WTC11 (cell line): ENCODE measurements around the gene FAM135A. TPM values are rescaled to one million over a fixed set of nuclear protein-coding genes. Genes with fewer than 3 reads are reported as not detected.

Source experiments
- ATAC-seq: fragments of 200-7000 bp; cut with Tn5 transposase; 2 replicates; pipeline ENCODE4 v1.10.0; 2021; ENCODE audit warnings: mild to moderate bottlenecking, moderate library complexity
- CTCF ChIA-PET: fragments of 300-600 bp; sonication (Branson Sonifier 250); formaldehyde crosslinking; loops from one replicate; lab custom pipeline; 2021; ENCODE audit warnings: antibody characterized with exemption; lab: Charles Lee
- POLR2A ChIA-PET: fragments of 350-600 bp; sonication (Branson Sonifier 250); formaldehyde crosslinking; loops from one replicate; lab custom pipeline; 2021; ENCODE audit warnings: antibody characterized with exemption; lab: Charles Lee
- DNase-seq: peaks from one replicate; pipeline ENCODE4 v3.0.0; 2021; ENCODE audit warnings: low spot score
- H3K27ac Mint-ChIP-seq: 2 replicates; pipeline ENCODE4 v1.8.0; 2021; ENCODE audit warnings: mixed read lengths
- H3K27me3 Mint-ChIP-seq: 2 replicates; pipeline ENCODE4 v1.8.0; 2021; ENCODE audit warnings: low read depth, mild to moderate bottlenecking, moderate library complexity, mixed read lengths
- H3K36me3 Mint-ChIP-seq: 2 replicates; pipeline ENCODE4 v1.8.0; 2021; ENCODE audit warnings: mixed read lengths
- H3K4me1 Mint-ChIP-seq: 2 replicates; pipeline ENCODE4 v1.8.0; 2022; ENCODE audit warnings: mixed read lengths
- H3K4me3 Mint-ChIP-seq: 2 replicates; pipeline ENCODE4 v1.8.0; 2021; ENCODE audit warnings: mild to moderate bottlenecking, moderate library complexity, mixed read lengths
- H3K9me3 Mint-ChIP-seq: 2 replicates; pipeline ENCODE4 v1.8.0; 2021; ENCODE audit warnings: mixed read lengths
- AFF4 ChIP-seq: sonication (generic); formaldehyde crosslinking; IDR thresholded peaks from 2 replicates; pipeline ENCODE4 v1.8.1; 2023; ENCODE audit warnings: mild to moderate bottlenecking, missing genetic modification reagents, borderline replicate concordance
- ATF1 ChIP-seq: sonication (generic); formaldehyde crosslinking; IDR thresholded peaks from 2 replicates; pipeline ENCODE4 v1.8.1; 2023; ENCODE audit warnings: mild to moderate bottlenecking, moderate library complexity, missing genetic modification reagents
- CREB1 ChIP-seq: sonication (generic); formaldehyde crosslinking; IDR thresholded peaks from 2 replicates; pipeline ENCODE4 v1.8.0; 2023; ENCODE audit warnings: mild to moderate bottlenecking, missing genetic modification reagents
- ERG ChIP-seq: fragments of 250-450 bp; sonication (Bioruptor Pico); IDR thresholded peaks from 2 replicates; pipeline ENCODE4 v1.8.0; 2021; ENCODE audit warnings: mild to moderate bottlenecking
- MXD4 ChIP-seq: fragments of 250-450 bp; sonication (Bioruptor Pico); IDR thresholded peaks from 2 replicates; pipeline ENCODE4 v1.8.0; 2021; ENCODE audit warnings: mild to moderate bottlenecking, moderate library complexity, borderline replicate concordance
- PRDM15 ChIP-seq: sonication (generic); formaldehyde crosslinking; IDR thresholded peaks from 2 replicates; pipeline ENCODE4 v1.8.0; 2022; ENCODE audit warnings: missing genetic modification reagents
- SMAD3 ChIP-seq: sonication (generic); formaldehyde crosslinking; IDR thresholded peaks from 2 replicates; pipeline ENCODE4 v1.8.0; 2022; ENCODE audit warnings: missing genetic modification reagents, mild to moderate bottlenecking, borderline replicate concordance
- SOX15 ChIP-seq: fragments of 250-450 bp; sonication (Bioruptor Pico); IDR thresholded peaks from 2 replicates; pipeline ENCODE4 v1.9.0; 2021; ENCODE audit warnings: mild to moderate bottlenecking
- TCF7 ChIP-seq: sonication (generic); formaldehyde crosslinking; IDR thresholded peaks from 2 replicates; pipeline ENCODE4 v1.8.0; 2022; ENCODE audit warnings: mild to moderate bottlenecking, low read depth, missing genetic modification reagents, moderate library complexity
- TEAD4 ChIP-seq: sonication (generic); formaldehyde crosslinking; IDR thresholded peaks from 2 replicates; pipeline ENCODE4 v1.8.0; 2022; ENCODE audit warnings: mild to moderate bottlenecking, missing genetic modification reagents
- USF2 ChIP-seq: sonication (generic); formaldehyde crosslinking; IDR thresholded peaks from 2 replicates; pipeline ENCODE4 v1.8.1; 2023; ENCODE audit warnings: mild to moderate bottlenecking, missing genetic modification reagents, moderate library complexity
- total RNA-seq: library from RNA; stranded (reverse); gene quantifications from 3 replicates; pipeline ENCODE4 v1.2.3, GENCODE V29; 2021
- TF ChIP-seq, protein P1 (sequence below): fragments of 250-450 bp; sonication (Bioruptor Pico); IDR thresholded peaks from 2 replicates; pipeline ENCODE4 v1.9.0; 2021; ENCODE audit warnings: moderate library complexity, mild to moderate bottlenecking, inconsistent platforms, borderline replicate concordance
- TF ChIP-seq, protein P2 (sequence below): fragments of 200-600 bp; IDR thresholded peaks from 2 replicates; pipeline ENCODE4 v1.8.0; 2022; ENCODE audit warnings: antibody characterized with exemption

FAM135A gene
- total RNA-seq, 1 experiment from 2014 or later = 32.9 TPM

GRCh38 chr6:70369332-70369950, 43.9 kb upstream of the FAM135A start:
- no peaks in the 10 kb centered on the region for H3K27me3 Mint-ChIP-seq
- CTCF ChIA-PET = interaction anchor here (0.6 to 8.4 kb wide), 45 partner anchors 11 to 586 kb away, joined by 3 to 128 read pairs (median 4); partner anchors contain the start of genes COL9A1 and FAM135A

DNA sequence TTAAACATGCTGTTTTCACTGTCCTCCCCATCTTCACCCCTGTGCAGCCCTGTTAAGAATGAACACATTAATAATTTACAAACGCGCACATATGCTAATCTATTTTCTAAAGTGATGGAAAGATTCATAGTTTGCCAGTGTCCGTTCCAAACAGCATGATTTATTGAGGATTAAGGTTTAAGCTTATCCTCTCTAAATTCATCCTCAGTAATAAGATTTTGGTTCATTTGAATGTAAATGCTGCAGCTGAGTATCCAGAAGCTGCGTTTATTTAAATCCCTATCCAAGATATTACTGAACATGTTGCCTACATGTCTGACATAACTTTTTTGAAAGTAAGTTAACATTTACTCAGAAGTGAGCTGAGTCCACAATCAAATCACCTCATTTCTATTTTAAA, 42.8 kb upstream of the FAM135A start:
- CTCF ChIA-PET = interaction anchor here (1.0 to 8.4 kb wide), 5 partner anchors 9 to 150 kb away, joined by 3 to 128 read pairs (median 17); no protein-coding TSS in a partner anchor
- POLR2A ChIA-PET = interaction anchor here (0.6 kb wide), 1 partner anchor 146 kb away, joined by 6 read pairs; no protein-coding TSS in a partner anchor
- TF ChIP-seq SMAD3 (CRISPR knock-in tag) (no peak), ATF1 (no peak), USF2 (CRISPR knock-in tag) (no peak), TCF7 (CRISPR knock-in tag) (no peak), PRDM15 (CRISPR knock-in tag) (no peak), SOX15 (CRISPR knock-in tag) (no peak), MXD4 (CRISPR knock-in tag) (no peak), TEAD4 (CRISPR knock-in tag) (no peak), ERG (CRISPR knock-in tag) (no peak), CREB1 (CRISPR knock-in tag) (no peak)
- TF ChIP-seq, protein P1, sequence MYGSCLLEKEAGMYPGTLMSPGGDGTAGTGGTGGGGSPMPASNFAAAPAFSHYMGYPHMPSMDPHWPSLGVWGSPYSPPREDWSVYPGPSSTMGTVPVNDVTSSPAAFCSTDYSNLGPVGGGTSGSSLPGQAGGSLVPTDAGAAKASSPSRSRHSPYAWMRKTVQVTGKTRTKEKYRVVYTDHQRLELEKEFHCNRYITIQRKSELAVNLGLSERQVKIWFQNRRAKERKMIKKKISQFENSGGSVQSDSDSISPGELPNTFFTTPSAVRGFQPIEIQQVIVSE (CRISPR knock-in tag) = no peak
- TF ChIP-seq, protein P2, sequence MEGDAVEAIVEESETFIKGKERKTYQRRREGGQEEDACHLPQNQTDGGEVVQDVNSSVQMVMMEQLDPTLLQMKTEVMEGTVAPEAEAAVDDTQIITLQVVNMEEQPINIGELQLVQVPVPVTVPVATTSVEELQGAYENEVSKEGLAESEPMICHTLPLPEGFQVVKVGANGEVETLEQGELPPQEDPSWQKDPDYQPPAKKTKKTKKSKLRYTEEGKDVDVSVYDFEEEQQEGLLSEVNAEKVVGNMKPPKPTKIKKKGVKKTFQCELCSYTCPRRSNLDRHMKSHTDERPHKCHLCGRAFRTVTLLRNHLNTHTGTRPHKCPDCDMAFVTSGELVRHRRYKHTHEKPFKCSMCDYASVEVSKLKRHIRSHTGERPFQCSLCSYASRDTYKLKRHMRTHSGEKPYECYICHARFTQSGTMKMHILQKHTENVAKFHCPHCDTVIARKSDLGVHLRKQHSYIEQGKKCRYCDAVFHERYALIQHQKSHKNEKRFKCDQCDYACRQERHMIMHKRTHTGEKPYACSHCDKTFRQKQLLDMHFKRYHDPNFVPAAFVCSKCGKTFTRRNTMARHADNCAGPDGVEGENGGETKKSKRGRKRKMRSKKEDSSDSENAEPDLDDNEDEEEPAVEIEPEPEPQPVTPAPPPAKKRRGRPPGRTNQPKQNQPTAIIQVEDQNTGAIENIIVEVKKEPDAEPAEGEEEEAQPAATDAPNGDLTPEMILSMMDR = no peak

More at GRCh38 chr6:70369332-70369950, 43.9 kb upstream of the FAM135A start:
- Mint-ChIP-seq H3K4me3 (no peak overlapping the region), H3K4me1 (no peaks in the 10 kb centered on the region), H3K9me3 (no peaks in the 10 kb centered on the region), H3K36me3 (no peaks in the 10 kb centered on the region), H3K27ac (no peak overlapping the region)
- TF ChIP-seq, protein P2 = peak; percentile 89
- no peak for TF ChIP-seq AFF4 (CRISPR knock-in tag)
- DNase-seq (peak; percentile 73), ATAC-seq (peak; percentile 98)
- POLR2A ChIA-PET = no interaction called here

More for the DNA sequence above, 42.8 kb upstream of the FAM135A start:
- Mint-ChIP-seq H3K36me3 (no peaks in the 10 kb centered on the region), H3K27me3 (no peaks in the 10 kb centered on the region), H3K4me3 (no peak overlapping the region), H3K4me1 (no peaks in the 10 kb centered on the region), H3K9me3 (no peaks in the 10 kb centered on the region), H3K27ac (no peak overlapping the region)
- no peak for DNase-seq
- ATAC-seq = no peak
